GM12878 (cell line): Measurements from ENCODE around the gene SFXN5.

Experiments used
- BMI1 ChIP-seq: fragments of 450-650 bp; IDR thresholded peaks from 2 replicates; pipeline ENCODE4 v1.6.1; 2016; ENCODE audit warnings: mild to moderate bottlenecking, moderate library complexity, borderline replicate concordance
- EP300 ChIP-seq, 2 experiments: fragments of 150-350 bp in 1 of 2; IDR thresholded peaks; 2 replicates each; pipeline ENCODE4 v1.6.1; 2011 to 2012; ENCODE audit warnings: low read depth in 2 of 2, low read length in 2 of 2, borderline replicate concordance in 1 of 2, improper control_type of control experiment in 1 of 2, inconsistent platforms in 1 of 2; ENCODE audit not compliant: control insufficient read depth in 1 of 2
- NFIC ChIP-seq: IDR thresholded peaks from 2 replicates; pipeline ENCODE4 v1.6.1; 2012; ENCODE audit warnings: low read depth, mild to moderate bottlenecking, inconsistent platforms, low read length, moderate library complexity
- SREBF2 ChIP-seq: IDR thresholded peaks from 2 replicates; pipeline ENCODE4 v1.6.1; 2012; ENCODE audit warnings: mild to moderate bottlenecking, low read length
- STAT3 ChIP-seq: IDR thresholded peaks from 2 replicates; pipeline ENCODE4 v1.6.1; 2011; ENCODE audit warnings: low read depth, low read length, improper control_type of control experiment
- USF1 ChIP-seq: IDR thresholded peaks from 2 replicates; pipeline ENCODE4 v1.6.1; 2011; ENCODE audit warnings: borderline replicate concordance, low read depth, mild to moderate bottlenecking, moderate library complexity, mixed read lengths, low read length; ENCODE audit not compliant: insufficient read depth; ENCODE audit errors: extremely low read length
- TF ChIP-seq, protein P1 (sequence below), 3 experiments: IDR thresholded peaks in 2 of 3; conservative IDR thresholded peaks in 1 of 3; 2 replicates each; pipeline ENCODE4 v1.5.1; 2011; ENCODE audit warnings: low read depth in 3 of 3, low read length in 3 of 3, mild to moderate bottlenecking in 3 of 3, control low read depth in 2 of 3, moderate library complexity in 2 of 3, inconsistent platforms in 1 of 3, mixed read lengths in 1 of 3; ENCODE audit not compliant: control insufficient read depth in 2 of 3, insufficient read depth in 1 of 3; ENCODE audit errors: extremely low read depth in 1 of 3

DNA sequence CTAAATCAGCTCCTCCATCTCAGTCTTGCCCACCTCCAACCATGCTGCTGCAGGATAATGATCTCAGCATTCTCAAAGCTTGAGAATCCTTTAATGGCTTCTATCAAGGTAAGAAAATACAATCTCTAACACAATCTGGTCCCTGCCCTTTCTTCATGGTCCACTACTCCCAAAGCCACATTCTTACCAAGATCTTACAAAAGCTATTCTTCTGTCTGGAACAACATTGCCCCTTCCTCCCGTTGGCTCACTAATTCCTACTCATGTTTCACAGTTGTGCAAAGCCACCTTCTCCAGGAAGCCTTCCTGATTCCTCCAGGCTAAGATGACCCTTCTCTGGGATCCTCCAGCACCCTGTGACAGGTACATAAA is 5.9 kb upstream of the SFXN5 start:
- TF ChIP-seq EP300 (IDR thresholded peaks at IDR 0.05; ENCODE audit: borderline replicate concordance in 1 of 2, control insufficient read depth in 1 of 2, low read depth in 2 of 2, low read length in 2 of 2), result no peak
- no peak for TF ChIP-seq SREBF2
- TF ChIP-seq, protein P1, sequence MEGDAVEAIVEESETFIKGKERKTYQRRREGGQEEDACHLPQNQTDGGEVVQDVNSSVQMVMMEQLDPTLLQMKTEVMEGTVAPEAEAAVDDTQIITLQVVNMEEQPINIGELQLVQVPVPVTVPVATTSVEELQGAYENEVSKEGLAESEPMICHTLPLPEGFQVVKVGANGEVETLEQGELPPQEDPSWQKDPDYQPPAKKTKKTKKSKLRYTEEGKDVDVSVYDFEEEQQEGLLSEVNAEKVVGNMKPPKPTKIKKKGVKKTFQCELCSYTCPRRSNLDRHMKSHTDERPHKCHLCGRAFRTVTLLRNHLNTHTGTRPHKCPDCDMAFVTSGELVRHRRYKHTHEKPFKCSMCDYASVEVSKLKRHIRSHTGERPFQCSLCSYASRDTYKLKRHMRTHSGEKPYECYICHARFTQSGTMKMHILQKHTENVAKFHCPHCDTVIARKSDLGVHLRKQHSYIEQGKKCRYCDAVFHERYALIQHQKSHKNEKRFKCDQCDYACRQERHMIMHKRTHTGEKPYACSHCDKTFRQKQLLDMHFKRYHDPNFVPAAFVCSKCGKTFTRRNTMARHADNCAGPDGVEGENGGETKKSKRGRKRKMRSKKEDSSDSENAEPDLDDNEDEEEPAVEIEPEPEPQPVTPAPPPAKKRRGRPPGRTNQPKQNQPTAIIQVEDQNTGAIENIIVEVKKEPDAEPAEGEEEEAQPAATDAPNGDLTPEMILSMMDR (IDR thresholded peaks at IDR 0.05 in 2 of 3, conservative IDR thresholded peaks at IDR 0.05 in 1 of 3; ENCODE audit: control insufficient read depth in 2 of 3, extremely low read depth in 1 of 3, insufficient read depth in 1 of 3, low read depth in 3 of 3, low read length in 3 of 3), result no peak
- no peak for TF ChIP-seq NFIC
- TF ChIP-seq STAT3, result no peak
- TF ChIP-seq BMI1, result no peak
- TF ChIP-seq USF1, result no peak
